ENCODE data around the gene ARHGEF4.

DNA sequence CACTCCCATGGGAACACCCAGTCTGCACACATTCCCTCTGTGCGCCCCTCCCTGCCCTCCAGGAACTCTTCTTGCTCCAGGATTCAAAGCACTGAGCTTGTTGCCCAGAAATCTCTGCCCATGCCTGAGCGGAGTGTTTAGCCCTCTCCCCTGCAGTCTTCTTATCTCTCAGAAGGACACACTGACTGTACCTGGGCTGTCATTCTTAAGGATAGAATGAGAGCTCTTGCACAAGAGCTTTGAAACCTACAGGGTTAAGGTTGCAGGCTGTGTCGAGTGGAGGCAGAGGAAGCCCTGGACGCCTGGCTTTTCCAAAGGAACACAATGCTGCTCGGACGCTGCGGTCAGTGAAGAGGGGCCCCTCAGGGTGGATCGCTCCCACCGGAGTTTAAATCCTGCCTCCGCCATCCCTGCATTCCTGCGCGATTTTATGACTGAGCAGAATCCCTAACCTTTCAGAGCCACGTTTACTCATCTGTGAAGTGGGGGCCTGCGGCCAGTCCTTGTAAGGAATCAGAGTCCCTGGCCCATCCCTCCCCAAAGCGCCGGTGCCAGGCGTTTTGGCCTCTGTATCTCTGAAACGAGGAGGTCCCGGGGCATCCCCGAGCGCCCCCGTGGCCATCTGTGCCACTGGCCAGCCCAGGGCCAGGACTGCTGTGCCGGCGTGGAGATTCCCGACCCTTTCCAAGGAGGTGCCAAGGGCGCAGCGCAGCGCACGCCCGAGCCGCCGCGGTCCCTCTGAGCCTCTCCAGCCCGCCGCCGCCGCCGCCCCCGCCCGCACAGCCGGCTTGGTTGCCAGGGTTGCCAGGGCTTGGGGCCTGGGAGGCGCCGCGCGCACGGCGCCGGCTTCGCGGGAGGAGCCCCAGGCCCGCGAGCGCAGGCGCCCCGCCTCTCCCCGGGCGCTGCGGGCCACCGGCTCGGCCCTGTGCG lies 197.7 kb downstream of the ARHGEF4 start:
- TF ChIP-seq EZH2 (IDR thresholded peaks at IDR 0.05; ENCODE audit: borderline replicate concordance, control insufficient read depth, low read depth, low read length): no peak
- TF ChIP-seq SMC3 (IDR thresholded peaks at IDR 0.05; ENCODE audit: borderline replicate concordance, low read length): no peak
- TF ChIP-seq MEF2A (IDR thresholded peaks at IDR 0.05; ENCODE audit: insufficient read depth, low read depth, low read length): no peak
